Liver (tissue), 3 donors: ENCODE measurements around the gene ULBP1.

ENCODE experiments used
- EGR1 ChIP-seq, 2 donors: IDR thresholded peaks; 2 replicates each; pipeline ENCODE4 v1.6.1; 2016 to 2018; ENCODE audit warnings: antibody characterized with exemption in 2 of 2, low read depth in 2 of 2
- GABPA ChIP-seq, 2 donors: IDR thresholded peaks in 1 of 2; conservative IDR thresholded peaks in 1 of 2; 2 replicates each; pipeline ENCODE4 v1.6.1; 2016; ENCODE audit warnings: antibody characterized with exemption in 2 of 2, mild to moderate bottlenecking in 1 of 2, moderate library complexity in 1 of 2
- JUND ChIP-seq, 2 donors: IDR thresholded peaks; 2 replicates each; pipeline ENCODE4 v1.6.1; 2016; ENCODE audit warnings: antibody characterized with exemption in 2 of 2
- RAD21 ChIP-seq, 2 donors: IDR thresholded peaks; 2 replicates each; pipeline ENCODE4 v1.6.1; 2016; ENCODE audit warnings: antibody characterized with exemption in 2 of 2, mild to moderate bottlenecking in 2 of 2
- RXRA ChIP-seq, 2 donors: IDR thresholded peaks; 2 replicates each; pipeline ENCODE4 v1.6.1; 2017 to 2018; ENCODE audit warnings: antibody characterized with exemption in 2 of 2, mild to moderate bottlenecking in 1 of 2
- SP1 ChIP-seq: IDR thresholded peaks from 2 replicates; pipeline ENCODE4 v1.6.1; 2018; ENCODE audit warnings: antibody characterized with exemption, mild to moderate bottlenecking
- TAF1 ChIP-seq: conservative IDR thresholded peaks from 2 replicates; pipeline ENCODE4 v1.6.1; 2016; ENCODE audit warnings: antibody characterized with exemption, mild to moderate bottlenecking
- TF ChIP-seq, protein P1 (sequence below): fragments of 150-350 bp; IDR thresholded peaks from 2 replicates; pipeline ENCODE4 v1.5.1; 2017; ENCODE audit warnings: improper control_type of control experiment, low read depth, low read length; ENCODE audit not compliant: missing input control
- TF ChIP-seq, protein P2 (sequence below): IDR thresholded peaks from 2 replicates; pipeline ENCODE4 v1.6.1; 2016; ENCODE audit warnings: antibody characterized with exemption, mild to moderate bottlenecking
- TF ChIP-seq, protein P3 (sequence below): IDR thresholded peaks from 2 replicates; pipeline ENCODE4 v1.6.1; 2016; ENCODE audit warnings: antibody characterized with exemption
- TF ChIP-seq, protein P4 (sequence below): IDR thresholded peaks from 2 replicates; pipeline ENCODE4 v1.6.1; 2016; ENCODE audit warnings: antibody characterized with exemption
- donor health status: healthy.
- donor health status: healthy.

DNA sequence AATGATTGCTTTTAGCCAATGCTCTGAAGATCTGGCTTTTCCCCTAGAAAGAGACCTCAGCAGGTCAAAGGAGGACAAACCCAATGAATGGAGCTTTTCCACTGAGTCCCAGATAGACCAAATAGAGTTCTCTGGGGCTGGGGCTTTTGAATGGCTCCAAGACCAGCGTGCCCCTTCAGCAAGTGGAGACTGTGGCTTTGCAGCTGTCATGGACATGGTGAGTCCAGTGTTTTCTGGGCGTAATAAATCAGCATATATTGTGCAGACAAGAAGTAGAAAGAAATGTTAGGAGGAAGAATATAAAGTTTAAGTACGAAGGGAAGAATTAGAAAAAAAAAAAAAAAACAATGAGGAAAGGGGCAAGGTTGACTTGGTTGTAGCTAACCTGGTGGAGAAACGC is 28.1 kb downstream of the ULBP1 start:
- TF ChIP-seq, protein P1, sequence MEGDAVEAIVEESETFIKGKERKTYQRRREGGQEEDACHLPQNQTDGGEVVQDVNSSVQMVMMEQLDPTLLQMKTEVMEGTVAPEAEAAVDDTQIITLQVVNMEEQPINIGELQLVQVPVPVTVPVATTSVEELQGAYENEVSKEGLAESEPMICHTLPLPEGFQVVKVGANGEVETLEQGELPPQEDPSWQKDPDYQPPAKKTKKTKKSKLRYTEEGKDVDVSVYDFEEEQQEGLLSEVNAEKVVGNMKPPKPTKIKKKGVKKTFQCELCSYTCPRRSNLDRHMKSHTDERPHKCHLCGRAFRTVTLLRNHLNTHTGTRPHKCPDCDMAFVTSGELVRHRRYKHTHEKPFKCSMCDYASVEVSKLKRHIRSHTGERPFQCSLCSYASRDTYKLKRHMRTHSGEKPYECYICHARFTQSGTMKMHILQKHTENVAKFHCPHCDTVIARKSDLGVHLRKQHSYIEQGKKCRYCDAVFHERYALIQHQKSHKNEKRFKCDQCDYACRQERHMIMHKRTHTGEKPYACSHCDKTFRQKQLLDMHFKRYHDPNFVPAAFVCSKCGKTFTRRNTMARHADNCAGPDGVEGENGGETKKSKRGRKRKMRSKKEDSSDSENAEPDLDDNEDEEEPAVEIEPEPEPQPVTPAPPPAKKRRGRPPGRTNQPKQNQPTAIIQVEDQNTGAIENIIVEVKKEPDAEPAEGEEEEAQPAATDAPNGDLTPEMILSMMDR: no peak
- no peak for TF ChIP-seq EGR1 (IDR thresholded peaks at IDR 0.05; ENCODE audit: low read depth in 2 of 2)
- no peak for TF ChIP-seq JUND (IDR thresholded peaks at IDR 0.05)
- TF ChIP-seq RAD21 (IDR thresholded peaks at IDR 0.05): no peak
- no peak for TF ChIP-seq SP1
- TF ChIP-seq, protein P2, sequence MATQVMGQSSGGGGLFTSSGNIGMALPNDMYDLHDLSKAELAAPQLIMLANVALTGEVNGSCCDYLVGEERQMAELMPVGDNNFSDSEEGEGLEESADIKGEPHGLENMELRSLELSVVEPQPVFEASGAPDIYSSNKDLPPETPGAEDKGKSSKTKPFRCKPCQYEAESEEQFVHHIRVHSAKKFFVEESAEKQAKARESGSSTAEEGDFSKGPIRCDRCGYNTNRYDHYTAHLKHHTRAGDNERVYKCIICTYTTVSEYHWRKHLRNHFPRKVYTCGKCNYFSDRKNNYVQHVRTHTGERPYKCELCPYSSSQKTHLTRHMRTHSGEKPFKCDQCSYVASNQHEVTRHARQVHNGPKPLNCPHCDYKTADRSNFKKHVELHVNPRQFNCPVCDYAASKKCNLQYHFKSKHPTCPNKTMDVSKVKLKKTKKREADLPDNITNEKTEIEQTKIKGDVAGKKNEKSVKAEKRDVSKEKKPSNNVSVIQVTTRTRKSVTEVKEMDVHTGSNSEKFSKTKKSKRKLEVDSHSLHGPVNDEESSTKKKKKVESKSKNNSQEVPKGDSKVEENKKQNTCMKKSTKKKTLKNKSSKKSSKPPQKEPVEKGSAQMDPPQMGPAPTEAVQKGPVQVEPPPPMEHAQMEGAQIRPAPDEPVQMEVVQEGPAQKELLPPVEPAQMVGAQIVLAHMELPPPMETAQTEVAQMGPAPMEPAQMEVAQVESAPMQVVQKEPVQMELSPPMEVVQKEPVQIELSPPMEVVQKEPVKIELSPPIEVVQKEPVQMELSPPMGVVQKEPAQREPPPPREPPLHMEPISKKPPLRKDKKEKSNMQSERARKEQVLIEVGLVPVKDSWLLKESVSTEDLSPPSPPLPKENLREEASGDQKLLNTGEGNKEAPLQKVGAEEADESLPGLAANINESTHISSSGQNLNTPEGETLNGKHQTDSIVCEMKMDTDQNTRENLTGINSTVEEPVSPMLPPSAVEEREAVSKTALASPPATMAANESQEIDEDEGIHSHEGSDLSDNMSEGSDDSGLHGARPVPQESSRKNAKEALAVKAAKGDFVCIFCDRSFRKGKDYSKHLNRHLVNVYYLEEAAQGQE: no peak
- no peak for TF ChIP-seq TAF1
- TF ChIP-seq, protein P3, sequence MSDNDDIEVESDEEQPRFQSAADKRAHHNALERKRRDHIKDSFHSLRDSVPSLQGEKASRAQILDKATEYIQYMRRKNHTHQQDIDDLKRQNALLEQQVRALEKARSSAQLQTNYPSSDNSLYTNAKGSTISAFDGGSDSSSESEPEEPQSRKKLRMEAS: no peak
- TF ChIP-seq RXRA (IDR thresholded peaks at IDR 0.05): no peak
- TF ChIP-seq, protein P4, sequence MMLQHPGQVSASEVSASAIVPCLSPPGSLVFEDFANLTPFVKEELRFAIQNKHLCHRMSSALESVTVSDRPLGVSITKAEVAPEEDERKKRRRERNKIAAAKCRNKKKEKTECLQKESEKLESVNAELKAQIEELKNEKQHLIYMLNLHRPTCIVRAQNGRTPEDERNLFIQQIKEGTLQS: no peak
- no peak for TF ChIP-seq GABPA (IDR thresholded peaks at IDR 0.05 in 1 of 2, conservative IDR thresholded peaks at IDR 0.05 in 1 of 2)
